IMR-90 (cell line): ENCODE measurements around the gene DDX24. TPM values are rescaled to one million over a fixed set of nuclear protein-coding genes. Genes with fewer than 3 reads are reported as not detected.

ENCODE experiments used
- ATAC-seq: fragments of 200-7000 bp; cut with Tn5 transposase; 2 replicates; pipeline ENCODE4 v1.9.1; 2020; ENCODE audit warnings: low read depth, mild to moderate bottlenecking, moderate library complexity
- BruUV-seq: library from RNA; stranded (reverse); fragments of 400-500 nt; replicated peaks from 2 replicates; lab custom pipeline; 2021; lab: Mats Ljungman, UMichigan
- CTCF ChIA-PET: fragments of 300-600 bp; formaldehyde crosslinking; extraction: SDS; loops from one replicate; lab custom pipeline; 2021; ENCODE audit warnings: antibody characterized with exemption; lab: Yijun Ruan, JAX
- POLR2A ChIA-PET: fragments of 300-600 bp; sonication (Branson Sonifier 250); formaldehyde crosslinking; loops from one replicate; lab custom pipeline; 2022; ENCODE audit warnings: antibody characterized with exemption; ENCODE audit not compliant: unreplicated experiment; lab: Charles Lee
- DNase-seq: peaks from one replicate; pipeline ENCODE4 v3.0.0; 2013
- H2AFZ ChIP-seq: replicated peaks from 2 replicates; pipeline ENCODE3; 2013; ENCODE audit warnings: low read length, mild to moderate bottlenecking; ENCODE audit not compliant: poor library complexity
- H2AK5ac ChIP-seq: 2 replicates; pipeline ENCODE4 v1.6.1; 2013; ENCODE audit warnings: low read depth, low read length, inconsistent platforms
- H2AK9ac ChIP-seq: replicated peaks from 2 replicates; pipeline ENCODE3; 2013; ENCODE audit warnings: mild to moderate bottlenecking, low read depth, low read length, moderate library complexity; ENCODE audit not compliant: poor library complexity
- H2BK120ac ChIP-seq: 2 replicates; pipeline ENCODE4 v1.6.1; 2013; ENCODE audit warnings: low read depth, low read length, inconsistent platforms
- H2BK15ac ChIP-seq: 3 replicates; pipeline ENCODE4 v1.6.1; 2013; ENCODE audit warnings: low read depth, low read length, inconsistent platforms
- H2BK20ac ChIP-seq: 2 replicates; pipeline ENCODE4 v1.6.1; 2013; ENCODE audit warnings: low read depth, mild to moderate bottlenecking, inconsistent platforms, low read length, moderate library complexity
- H2BK5ac ChIP-seq: 2 replicates; pipeline ENCODE4 v1.6.1; 2013; ENCODE audit warnings: mild to moderate bottlenecking, low read depth, low read length, inconsistent platforms; ENCODE audit not compliant: poor library complexity, severe bottlenecking
- H3K14ac ChIP-seq: replicated peaks from 2 replicates; pipeline ENCODE4 v1.6.1; 2013; ENCODE audit warnings: low read depth, low read length, inconsistent platforms
- H3K18ac ChIP-seq: 2 replicates; pipeline ENCODE4 v1.6.1; 2013; ENCODE audit warnings: low read depth, low read length, control low read depth
- H3K23ac ChIP-seq: 2 replicates; pipeline ENCODE4 v1.6.1; 2013; ENCODE audit warnings: low read depth, low read length, inconsistent platforms
- H3K27ac ChIP-seq: 2 replicates; pipeline ENCODE4 v1.5.1; 2013; ENCODE audit warnings: mild to moderate bottlenecking, control low read depth, low read length; ENCODE audit not compliant: insufficient read depth
- H3K27me3 ChIP-seq: 2 replicates; pipeline ENCODE4 v1.6.1; 2013; ENCODE audit warnings: low read length; ENCODE audit not compliant: control insufficient read depth, insufficient read depth
- H3K36me3 ChIP-seq: 2 replicates; pipeline ENCODE4 v1.6.1; 2013; ENCODE audit warnings: low read length, mixed read lengths; ENCODE audit not compliant: control insufficient read depth, insufficient read depth
- H3K4ac ChIP-seq: 2 replicates; pipeline ENCODE4 v1.6.1; 2013; ENCODE audit warnings: low read depth, low read length, inconsistent platforms
- H3K4me1 ChIP-seq: 2 replicates; pipeline ENCODE4 v1.6.1; 2013; ENCODE audit warnings: low read length, mixed read lengths; ENCODE audit not compliant: control insufficient read depth, insufficient read depth
- H3K4me2 ChIP-seq: 2 replicates; pipeline ENCODE4 v1.6.1; 2013; ENCODE audit warnings: low read depth, mild to moderate bottlenecking, control low read depth, low read length, moderate library complexity
- H3K4me3 ChIP-seq: 2 replicates; pipeline ENCODE4 v1.5.1; 2013; ENCODE audit warnings: low read depth, mild to moderate bottlenecking, control low read depth, low read length, moderate library complexity; ENCODE audit not compliant: insufficient read depth
- H3K56ac ChIP-seq: 2 replicates; pipeline ENCODE4 v1.6.1; 2013; ENCODE audit warnings: low read length, inconsistent platforms; ENCODE audit not compliant: insufficient read depth; ENCODE audit errors: extremely low read depth
- H3K79me1 ChIP-seq, 2 experiments: 2 replicates each; pipeline ENCODE4 v1.6.1; 2013; ENCODE audit warnings: low read length in 2 of 2, inconsistent platforms in 1 of 2, low read depth in 1 of 2
- H3K9ac ChIP-seq: 2 replicates; pipeline ENCODE4 v1.6.1; 2013; ENCODE audit warnings: low read depth, low read length, control low read depth
- H3K9me1 ChIP-seq: 2 replicates; pipeline ENCODE4 v1.6.1; 2013; ENCODE audit warnings: low read length, inconsistent platforms; ENCODE audit not compliant: insufficient read depth
- H3K9me3 ChIP-seq: 2 replicates; pipeline ENCODE4 v1.6.1; 2013; ENCODE audit warnings: low read length; ENCODE audit not compliant: control insufficient read depth, insufficient read depth
- H4K20me1 ChIP-seq: 2 replicates; pipeline ENCODE4 v1.6.1; 2013; ENCODE audit warnings: low read length, inconsistent platforms; ENCODE audit not compliant: insufficient read depth
- H4K5ac ChIP-seq: 2 replicates; pipeline ENCODE4 v1.6.1; 2013; ENCODE audit warnings: mild to moderate bottlenecking, low read depth, low read length, control low read depth
- H4K8ac ChIP-seq, 2 experiments: 2 replicates each; pipeline ENCODE4 v1.6.1; 2013; ENCODE audit warnings: low read depth in 2 of 2, low read length in 2 of 2, control low read depth in 1 of 2, inconsistent platforms in 1 of 2
- H4K91ac ChIP-seq: 2 replicates; pipeline ENCODE4 v1.6.1; 2013; ENCODE audit warnings: low read depth, low read length, inconsistent platforms; ENCODE audit not compliant: insufficient read depth
- MXI1 ChIP-seq: IDR thresholded peaks from 2 replicates; pipeline ENCODE4 v1.6.1; 2012; ENCODE audit warnings: low read depth, mild to moderate bottlenecking, low read length, moderate library complexity, borderline replicate concordance
- NFE2L2 ChIP-seq: fragments of 150-350 bp; IDR thresholded peaks from 2 replicates; pipeline ENCODE4 v1.6.1; 2016; ENCODE audit warnings: low read depth, mild to moderate bottlenecking, low read length
- POLR2A ChIP-seq: IDR thresholded peaks from 2 replicates; pipeline ENCODE4 v1.6.1; 2012; ENCODE audit warnings: mild to moderate bottlenecking, low read depth, low read length
- RAD21 ChIP-seq: IDR thresholded peaks from 2 replicates; pipeline ENCODE4 v1.6.1; 2012; ENCODE audit warnings: low read length, improper control_type of control experiment
- RCOR1 ChIP-seq: IDR thresholded peaks from 2 replicates; pipeline ENCODE4 v1.6.1; 2012; ENCODE audit warnings: mild to moderate bottlenecking, low read length, improper control_type of control experiment; ENCODE audit not compliant: insufficient replicate concordance
- SMC3 ChIP-seq: fragments of 150-350 bp; IDR thresholded peaks from 2 replicates; pipeline ENCODE4 v1.6.1; 2016; ENCODE audit warnings: low read depth, mild to moderate bottlenecking, antibody characterized with exemption, low read length, moderate library complexity
- WGBS, 2 experiments: methylation state at CpG; one replicate each; pipeline versions ENCODE4 v1.1.5 to v1.1.7; 2013; ENCODE audit warnings: missing lambda C conversion rate in 2 of 2; ENCODE audit not compliant: insufficient read length in 1 of 2; ENCODE audit errors: extremely low coverage in 2 of 2; 5-methylcytosine and 5-hydroxymethylcytosine counted together
- dilution Hi-C: fragments of 300-500 bp; cut with HindIII; formaldehyde crosslinking; loops from one replicate; pipeline ENCODE4 v1.14.3; 2018; ENCODE audit warnings: low sequenced_read_pairs; ENCODE audit not compliant: unreplicated experiment
- in situ Hi-C: fragments of 300-500 bp; cut with MboI; formaldehyde crosslinking; loops from 3 replicates; pipeline ENCODE4 v1.14.3; 2019; ENCODE audit warnings: low sequenced_read_pairs, inconsistent platforms, mixed read lengths
- intact Hi-C: fragments of 100-400 bp; cut with micrococcal nuclease; formaldehyde crosslinking; loops from 2 replicates; pipeline ENCODE4 v1.10.0; 2022
- polyA plus RNA-seq, 3 experiments: library from polyadenylated mRNA; depleted of rRNA; stranded (reverse); fragments of >200 nt; gene quantifications; 2 replicates each; pipeline ENCODE4 v1.2.3, GENCODE V29; 2012; ENCODE audit warnings: low replicate concordance in 1 of 3
- total RNA-seq: library from RNA; depleted of rRNA; stranded (reverse); fragments of >200 nt; gene quantifications from 2 replicates; pipeline ENCODE4 v1.2.3, GENCODE V29; 2012

The DDX24 gene
- total and polyA plus RNA-seq, 2 of the 4 experiments (the other 2 are of a cell fraction): 134 to 155 TPM

DNA sequence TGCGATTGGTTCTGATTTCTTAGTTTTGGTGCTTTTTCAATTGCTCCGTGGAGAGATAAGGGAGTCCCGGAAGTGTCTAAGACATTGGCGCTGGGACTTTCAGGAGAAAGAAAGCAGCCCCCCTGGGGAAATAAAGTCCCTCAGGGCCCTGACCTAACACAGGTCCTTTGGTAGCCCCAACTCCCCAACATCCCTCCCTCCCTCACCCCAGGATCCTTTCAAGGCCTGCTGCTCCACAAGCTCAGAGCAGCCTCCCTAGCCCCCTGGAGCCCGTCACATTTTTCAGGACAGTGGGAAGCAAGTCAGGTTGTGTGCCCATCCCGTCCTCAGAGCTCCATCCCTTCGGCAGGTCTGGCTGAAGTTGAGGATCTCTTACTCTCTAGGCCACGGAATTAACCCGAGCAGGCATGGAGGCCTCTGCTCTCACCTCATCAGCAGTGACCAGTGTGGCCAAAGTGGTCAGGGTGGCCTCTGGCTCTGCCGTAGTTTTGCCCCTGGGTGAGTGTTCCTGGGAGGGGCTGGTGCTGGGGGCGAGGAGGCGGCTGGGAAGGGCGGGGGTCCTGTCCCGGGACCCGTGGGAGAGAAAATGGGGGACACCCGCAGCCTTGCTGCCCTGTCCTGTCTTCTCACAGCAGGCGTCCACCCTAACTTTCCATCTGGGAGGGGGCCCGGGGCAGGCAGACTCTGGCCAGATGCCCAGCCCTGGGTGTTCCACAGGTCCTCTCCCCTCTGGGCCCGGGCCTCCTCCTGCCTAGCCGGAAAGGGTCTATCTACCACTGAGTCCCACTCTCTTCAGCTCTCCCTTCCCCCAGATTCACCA is 30.5 kb upstream of the DDX24 start:
- POLR2A ChIA-PET: no interaction called here
- Histone ChIP-seq H4K5ac (no peak overlapping the region), H4K20me1 (no peaks in the 10 kb centered on the region), H4K91ac (no peak overlapping the region), H2BK20ac (no peak overlapping the region), H3K23ac (no peak overlapping the region), H3K4me3 (no peak overlapping the region), H3K27me3 (peaks cover 7% of the 10 kb centered on the region; the same call in 1 of the 2 replicates), H3K14ac (no peak overlapping the region), H3K79me1 (no peaks in the 10 kb centered on the region), H3K9ac (no peak overlapping the region), H3K9me3 (no peaks in the 10 kb centered on the region), H3K36me3 (no peaks in the 10 kb centered on the region), H3K4me2 (no peak overlapping the region), H3K4ac (no peak overlapping the region), H2AK9ac (peak overlapping the region; percentile 76), H3K18ac (no peak overlapping the region), H4K8ac (no peak overlapping the region), H2BK5ac (no peak overlapping the region), H3K9me1 (0 out of 2 replicates have a peak, but pooled peaks cover 5% of the 10 kb centered on the region), H2AFZ (peak overlapping the region; percentile 41), H2BK120ac (no peak overlapping the region), H2BK15ac (no peak overlapping the region), H3K27ac (no peak overlapping the region), H3K56ac (no peak overlapping the region), H2AK5ac (peak overlapping the region; percentile 33; the same call in 1 of the 2 replicates), H3K4me1 (no peaks in the 10 kb centered on the region)
- CTCF ChIA-PET: no interaction called here
- DNase-seq: no peak
- ATAC-seq: no peak
- dilution Hi-C loops: no loop called here
- intact Hi-C loops: no loop called here
- in situ Hi-C loops: no loop called here
- BruUV-seq: no TSS peak
- WGBS, 2 experiments: 84% methylated on average over 7 of the region's 20 CpGs; no CpG with 5 or more reads in 1 of the 2 experiments
- TF ChIP-seq NFE2L2 (no peak), RCOR1 (no peak), SMC3 (no peak), POLR2A (no peak), MXI1 (no peak), RAD21 (no peak)
